Dedifferentiated amniotic fluid mesenchymal stem cell (primary cell): Measurements from ENCODE around the gene GRK1.

ENCODE experiments used
- DNase-seq: peaks from one replicate; pipeline ENCODE4 v3.0.0-alpha.2; 2016; ENCODE audit errors: extremely low spot score

Gene GRK1

GRCh38 chr13:113758651-113759524, 91.9 kb downstream of the GRK1 start, which contains the start of gene TMEM255B:
TMEM255B (plus strand) TSS chr13:113759226; CDS start chr13:113759270, 44 bp downstream.
- DNase-seq, result peak; percentile 37

DNA sequence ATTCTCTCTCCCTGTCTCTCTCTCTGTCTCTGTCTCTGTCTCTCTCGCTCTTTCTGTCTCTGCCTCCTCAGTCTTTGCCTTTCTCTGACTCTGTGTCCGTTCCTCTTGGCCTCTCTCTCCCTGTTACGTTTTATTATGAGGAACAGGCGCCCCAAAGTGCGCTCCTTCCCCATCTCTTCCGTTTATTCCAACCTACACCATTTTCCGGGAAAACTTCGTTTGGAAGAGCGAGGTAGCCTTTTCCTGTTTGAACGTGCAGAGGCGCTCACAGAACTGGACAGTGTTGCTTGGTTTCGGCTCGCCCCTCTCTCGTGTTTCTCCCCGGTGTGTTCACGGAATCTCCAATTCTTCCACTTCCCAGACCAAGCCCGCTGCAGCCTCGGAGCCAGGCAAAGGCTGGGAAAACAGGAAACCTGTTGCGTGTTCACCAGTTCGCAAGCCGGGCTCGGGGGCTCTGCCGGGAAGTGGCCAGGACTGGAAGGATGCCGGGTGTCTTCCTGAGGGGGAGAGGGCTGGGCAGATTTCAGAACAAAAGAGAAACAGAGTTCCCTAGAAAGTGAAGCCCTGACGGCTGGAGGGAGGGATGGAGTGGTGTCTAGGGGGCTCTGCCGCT, 92.6 kb downstream of the GRK1 start:
- DNase-seq, result no peak

DNA sequence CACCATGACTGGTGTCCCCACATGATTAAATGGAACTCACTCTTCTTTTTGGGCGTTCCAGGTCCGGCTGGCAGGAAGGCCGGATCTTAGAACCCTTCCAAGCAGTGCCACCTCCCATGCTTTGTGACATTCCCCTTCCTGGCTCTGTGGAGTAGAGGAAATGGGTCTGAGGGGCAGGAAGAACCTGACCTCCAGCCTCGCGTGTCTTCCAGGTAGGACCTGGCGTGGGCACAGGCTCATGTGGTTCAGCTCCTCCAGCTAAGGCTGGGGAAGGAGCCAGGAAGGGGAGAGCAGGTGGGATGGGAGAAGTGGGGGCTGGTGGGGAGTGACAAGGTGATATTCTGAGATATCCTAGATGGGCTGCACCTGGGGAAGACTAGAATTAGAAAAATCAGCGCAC, 94.1 kb downstream of the GRK1 start:
- DNase-seq, result no peak

DNA sequence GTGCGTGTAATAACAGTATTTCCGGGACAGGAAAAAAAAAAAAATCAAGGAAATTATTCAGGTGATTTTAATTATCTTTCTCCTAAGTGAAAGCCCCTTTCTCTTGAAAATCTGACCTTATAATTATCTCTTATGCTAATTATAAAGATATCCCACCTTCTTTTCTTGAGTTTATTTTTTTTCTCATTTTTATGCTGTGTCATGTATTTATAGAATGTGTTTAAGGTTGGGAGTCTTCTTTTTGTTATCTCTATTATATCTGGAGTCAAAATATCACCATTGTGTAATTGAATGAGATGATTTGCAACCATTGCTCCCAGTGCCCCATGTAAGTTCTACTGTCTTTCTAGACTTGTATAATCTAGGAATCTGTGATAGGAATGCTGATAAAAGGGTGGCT, 95.1 kb downstream of the GRK1 start:
- no peak for DNase-seq

GRCh38 chr13:113762538-113762937, 95.5 kb downstream of the GRK1 start:
- no peak for DNase-seq

DNA sequence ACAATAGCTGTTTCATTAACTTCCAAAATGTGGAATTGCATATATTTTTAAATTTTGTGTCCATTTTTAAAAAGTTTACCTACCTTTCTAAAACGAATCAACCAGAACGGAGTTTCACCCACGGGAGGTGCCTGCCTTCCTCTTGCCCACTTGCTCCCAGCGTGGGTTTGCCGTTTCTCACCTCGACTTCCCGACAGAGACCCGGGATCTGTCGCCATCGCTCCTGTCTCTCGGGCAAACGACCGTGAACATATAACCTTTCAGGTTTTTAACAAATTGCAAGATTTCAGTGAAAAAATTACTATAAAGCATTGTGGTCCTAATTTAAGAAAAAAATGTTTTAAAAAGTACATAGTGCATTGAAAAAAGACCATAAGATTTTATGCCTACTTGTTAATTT, 96.2 kb downstream of the GRK1 start:
- no peak for DNase-seq

GRCh38 chr13:113763961-113764792, 97.2 kb downstream of the GRK1 start:
- no peak for DNase-seq

GRCh38 chr13:113764793-113765563, 98.0 kb downstream of the GRK1 start:
- no peak for DNase-seq

DNA sequence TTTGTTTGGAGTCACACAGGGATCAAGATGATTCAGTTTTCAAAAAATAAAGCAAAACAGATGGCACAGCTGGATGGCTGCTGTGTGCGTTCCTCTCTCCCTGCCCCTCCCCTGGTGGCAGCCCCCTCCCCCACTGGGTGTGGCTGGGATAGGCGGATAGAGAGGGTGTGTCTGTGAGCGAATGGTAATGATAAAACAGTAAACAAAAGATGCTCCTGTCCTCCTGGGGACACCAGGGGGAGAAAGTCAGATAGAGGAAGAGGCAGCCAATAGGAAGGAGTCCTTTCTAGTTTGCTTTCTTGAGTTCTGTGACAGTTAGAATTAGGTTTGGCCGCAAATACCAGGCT, 98.5 kb downstream of the GRK1 start:
- DNase-seq, result no peak

- DNase-seq, result no peak
Measured at GRCh38 chr13:113766035-113766800, 99.2 kb downstream of the GRK1 start.

- DNase-seq, result no peak
Measured at GRCh38 chr13:113767366-113767765, 100.3 kb downstream of the GRK1 start.

DNA sequence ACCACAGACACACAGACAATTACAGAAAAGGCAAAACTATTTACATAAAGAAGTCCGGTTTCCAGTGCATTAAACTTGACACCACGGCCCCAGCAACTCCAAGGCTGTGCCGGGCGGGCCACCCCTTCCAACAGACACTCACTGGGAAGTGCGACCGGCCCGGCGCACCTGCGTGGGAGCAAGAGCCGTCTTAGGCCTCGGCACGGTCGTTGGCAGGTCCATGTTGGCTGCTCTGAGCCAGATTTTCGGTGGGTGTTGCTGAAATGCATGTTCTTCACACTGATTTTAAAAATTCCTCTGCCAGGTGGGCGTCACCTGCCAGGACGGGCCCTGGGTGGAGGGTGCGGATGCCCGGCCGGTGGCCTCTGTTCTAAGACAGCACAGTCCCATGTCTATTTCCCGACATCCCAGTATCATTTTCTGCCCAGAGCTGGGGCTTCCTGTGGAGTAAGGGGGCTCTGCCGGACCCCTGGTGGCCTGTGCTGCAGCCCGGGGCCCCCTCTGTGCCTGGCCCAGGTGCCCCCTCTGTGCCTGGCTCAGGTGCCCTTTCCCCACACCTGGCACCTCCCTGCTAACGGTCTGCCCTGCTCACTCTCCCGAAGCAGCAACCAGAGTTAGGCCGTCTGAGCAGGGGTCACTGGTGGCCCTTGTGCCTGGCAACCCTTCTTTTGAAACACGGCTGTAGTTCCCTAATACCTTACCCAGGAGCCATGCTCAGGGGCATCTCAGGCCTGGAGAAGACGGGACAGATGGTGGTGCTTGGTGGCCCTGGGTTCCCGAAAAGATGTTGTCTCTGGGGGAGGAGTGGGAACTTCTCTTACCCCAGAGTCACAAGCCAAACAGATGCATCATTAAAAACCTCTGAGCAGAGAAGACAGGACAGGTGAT, 101.2 kb downstream of the GRK1 start:
- DNase-seq, result no peak

GRCh38 chr13:113769106-113769505, 102.1 kb downstream of the GRK1 start:
- no peak for DNase-seq

DNA sequence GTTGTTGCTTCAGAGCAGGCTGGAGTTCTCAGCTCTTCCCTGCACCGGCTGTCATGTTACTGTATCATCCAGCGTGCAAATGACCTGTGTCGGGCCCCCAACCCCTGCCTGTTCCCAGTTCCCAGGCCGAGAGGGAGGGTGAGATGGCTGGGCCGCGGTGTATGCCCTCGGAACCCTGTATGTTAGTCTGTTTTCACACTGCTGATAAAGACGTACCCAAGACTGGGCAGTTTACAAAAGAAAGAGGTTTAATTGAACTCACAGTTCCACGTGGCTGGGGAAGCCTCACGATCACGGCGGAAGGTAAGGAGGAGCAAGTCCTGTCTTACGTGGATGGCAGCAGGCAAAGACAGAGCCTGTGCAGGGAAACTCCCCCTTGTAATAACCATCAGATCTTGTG, 102.9 kb downstream of the GRK1 start:
- no peak for DNase-seq

DNA sequence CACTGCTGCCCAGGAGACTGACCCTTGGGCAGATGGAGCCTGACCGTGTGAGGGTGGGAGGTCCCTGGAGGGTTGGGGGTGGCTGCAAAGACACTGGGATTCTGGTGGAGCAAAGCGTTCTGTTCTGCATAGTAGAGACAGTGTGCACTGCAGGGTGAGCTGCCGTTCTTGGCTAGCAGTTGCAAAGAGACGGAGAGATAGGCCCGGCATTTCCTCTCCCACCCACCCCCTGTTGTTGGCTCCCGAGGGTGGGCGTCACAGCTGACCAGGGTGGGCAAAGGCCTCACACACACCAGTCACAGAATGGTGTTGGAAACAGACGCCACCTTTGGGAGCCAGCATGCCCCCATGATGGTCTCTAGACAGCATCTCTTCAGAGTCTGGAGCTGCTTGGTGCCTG, 103.4 kb downstream of the GRK1 start:
- DNase-seq, result no peak

- no peak for DNase-seq
Measured at GRCh38 chr13:113770937-113771336, 103.9 kb downstream of the GRK1 start.

- no peak for DNase-seq
Measured at GRCh38 chr13:113771709-113772331, 104.8 kb downstream of the GRK1 start.

DNA sequence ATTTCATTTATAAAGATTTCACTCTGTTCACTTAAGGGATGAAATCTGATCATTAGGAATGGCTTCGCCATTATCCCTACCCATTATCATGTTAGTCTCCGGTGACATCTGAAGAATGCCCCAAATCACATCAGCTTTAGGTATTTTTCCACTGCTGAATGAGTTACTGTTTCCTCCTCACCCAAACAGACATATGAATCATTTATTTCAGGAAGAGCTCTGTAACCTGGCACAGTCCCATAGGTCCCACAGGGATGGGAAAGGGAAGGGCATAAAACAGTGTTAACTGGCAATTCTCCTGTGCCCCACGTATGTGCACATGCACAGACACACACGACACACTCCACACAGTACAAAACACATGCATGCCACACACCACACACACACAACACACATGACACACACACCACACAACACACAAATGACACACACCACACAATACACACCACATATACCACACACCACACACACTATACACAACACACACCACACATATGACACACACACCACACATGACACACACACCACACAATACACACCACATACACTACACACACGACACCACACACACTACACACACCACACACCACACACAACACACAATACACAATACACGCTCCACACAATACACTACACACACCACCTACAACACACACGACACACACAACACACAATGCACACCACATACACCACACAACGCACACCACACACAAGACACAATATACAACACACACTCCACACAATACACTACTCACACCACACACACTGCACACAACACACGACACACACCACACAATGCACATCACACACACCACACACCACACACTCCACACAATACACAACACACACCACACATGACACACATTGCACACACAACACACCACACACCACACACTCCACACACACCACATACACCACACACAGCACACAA, 107.4 kb downstream of the GRK1 start:
- no peak for DNase-seq
